Psoas muscle (tissue), 8 donors: ENCODE measurements around the gene RIMS1. TPM values are rescaled to one million over a fixed set of nuclear protein-coding genes. Genes with fewer than 3 reads are reported as not detected.
A peak's percentile ranks its signal among the peaks of the same experiment; 100 is the strongest.

ENCODE experiments used
- ATAC-seq, 4 donors: fragments of 200-7000 bp; cut with Tn5 transposase; one replicate each; pipeline ENCODE4 v1.9.1; 2020; ENCODE audit warnings: moderate library complexity in 3 of 4, mild to moderate bottlenecking in 2 of 4
- DNase-seq, 2 donors: peaks; one replicate each; pipeline ENCODE4 v3.0.0-alpha.2; 2020
- H3K27ac ChIP-seq: fragments of 200-600 bp; one replicate; pipeline ENCODE4 v1.8.0; 2022
- H3K27me3 ChIP-seq, 3 donors: fragments of 200-600 bp in 1 of 3; one replicate each; pipeline versions ENCODE4 v1.6.1 to v1.8.0; 2013 to 2022; ENCODE audit warnings: low read length in 2 of 3, mild to moderate bottlenecking in 2 of 3, moderate library complexity in 1 of 3; ENCODE audit not compliant: insufficient read depth in 3 of 3
- H3K36me3 ChIP-seq, 2 donors: fragments of 200-600 bp in 1 of 2; one replicate each; pipeline versions ENCODE4 v1.6.1 to v1.8.0; 2013 to 2022; ENCODE audit warnings: low read depth in 1 of 2, mild to moderate bottlenecking in 1 of 2, moderate library complexity in 1 of 2; ENCODE audit not compliant: insufficient read depth in 1 of 2
- H3K4me1 ChIP-seq: fragments of 200-600 bp; one replicate; pipeline ENCODE4 v1.8.0; 2022
- H3K4me3 ChIP-seq: fragments of 200-600 bp; one replicate; pipeline ENCODE4 v1.8.0; 2022; ENCODE audit warnings: mild to moderate bottlenecking
- H3K9me3 ChIP-seq: fragments of 200-600 bp; one replicate; pipeline ENCODE4 v1.8.0; 2022
- WGBS, 3 donors: extraction: QIAGEN DNeasy Blood & Tissue Kit; methylation state at CpG; one replicate each; pipeline versions ENCODE4 v1.1.6 to v1.1.7; 2013; 5-methylcytosine and 5-hydroxymethylcytosine counted together
- intact Hi-C, 2 donors: fragments of 100-400 bp; cut with DNase I; formaldehyde crosslinking; loops; one replicate each; pipeline versions ENCODE4 v1.11.0 to v1.14.2; 2022
- polyA plus RNA-seq, 3 donors: library from polyadenylated mRNA; stranded (reverse); fragments of 200-250 nt; gene quantifications; one replicate each; pipeline ENCODE4 v1.2.3, GENCODE V29; 2013
- total RNA-seq, 4 donors: library from RNA; stranded (reverse); fragmentation: NEBNext Ultra II Directional in 2 of 4; extraction: Animal tissue kit (Norgen Biotek cat#: 25700) in 2 of 4; gene quantifications; one replicate each; pipeline versions ENCODE4 v1.2.1 to v1.2.4, GENCODE V29; 2021 to 2023
- TF ChIP-seq, protein P1 (sequence below): fragments of 200-600 bp; IDR thresholded peaks from one replicate; pipeline ENCODE4 v1.8.0; 2022; ENCODE audit warnings: antibody characterized with exemption
- donor health status: healthy with polysubstance abuse.
- donor health status: DM: no; HTN: no; CAD: no; lungs with moderate emphysema.
- donor health status: Bipolar disorder and iron deficiency.
- donor health status: healthy.
- donor health status: DM: yes; HTN: yes; CAD: no.
- donor health status: DM: no; HTN: no; CAD: no.
- donor health status: DM: no; HTN: no; CAD: no.
- donor health status: DM: yes; HTN: yes; CAD: no.

Gene RIMS1
- total and polyA plus RNA-seq, 7 donors, result 0.03 to 2.0 (median 0.22) TPM

DNA sequence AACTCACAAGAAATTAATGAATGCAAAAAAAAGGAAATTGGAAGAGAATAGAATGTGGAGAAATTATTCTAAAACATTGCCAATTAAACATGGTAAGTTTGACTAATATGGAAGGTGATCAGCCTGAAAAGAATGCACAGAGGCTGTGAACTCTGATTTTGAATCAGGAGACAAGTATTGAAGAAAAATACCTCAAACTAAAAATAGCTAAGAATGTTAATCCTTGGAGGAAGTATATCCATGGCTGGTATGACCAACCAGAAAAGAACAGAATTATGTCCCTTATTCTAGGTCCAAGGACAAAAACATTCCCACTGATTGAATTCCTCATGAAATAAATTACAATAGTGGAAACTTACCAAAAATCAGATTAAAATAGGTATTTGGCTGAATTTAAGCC is 7.3 kb upstream of the RIMS1 start:
- Histone ChIP-seq H3K27ac (no peak overlapping the region), H3K4me1 (no peaks in the 10 kb centered on the region), H3K36me3 (no peaks in the 10 kb centered on the region), H3K4me3 (no peak overlapping the region), H3K27me3 (peaks cover 0 to 3% (median 1%) of the 10 kb centered on the region in 3 donors), H3K9me3 (no peaks in the 10 kb centered on the region)
- DNase-seq (no peak), ATAC-seq (no peak)
- intact Hi-C loops, result no loop called here
- TF ChIP-seq, protein P1, sequence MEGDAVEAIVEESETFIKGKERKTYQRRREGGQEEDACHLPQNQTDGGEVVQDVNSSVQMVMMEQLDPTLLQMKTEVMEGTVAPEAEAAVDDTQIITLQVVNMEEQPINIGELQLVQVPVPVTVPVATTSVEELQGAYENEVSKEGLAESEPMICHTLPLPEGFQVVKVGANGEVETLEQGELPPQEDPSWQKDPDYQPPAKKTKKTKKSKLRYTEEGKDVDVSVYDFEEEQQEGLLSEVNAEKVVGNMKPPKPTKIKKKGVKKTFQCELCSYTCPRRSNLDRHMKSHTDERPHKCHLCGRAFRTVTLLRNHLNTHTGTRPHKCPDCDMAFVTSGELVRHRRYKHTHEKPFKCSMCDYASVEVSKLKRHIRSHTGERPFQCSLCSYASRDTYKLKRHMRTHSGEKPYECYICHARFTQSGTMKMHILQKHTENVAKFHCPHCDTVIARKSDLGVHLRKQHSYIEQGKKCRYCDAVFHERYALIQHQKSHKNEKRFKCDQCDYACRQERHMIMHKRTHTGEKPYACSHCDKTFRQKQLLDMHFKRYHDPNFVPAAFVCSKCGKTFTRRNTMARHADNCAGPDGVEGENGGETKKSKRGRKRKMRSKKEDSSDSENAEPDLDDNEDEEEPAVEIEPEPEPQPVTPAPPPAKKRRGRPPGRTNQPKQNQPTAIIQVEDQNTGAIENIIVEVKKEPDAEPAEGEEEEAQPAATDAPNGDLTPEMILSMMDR, result no peak

- 1 to 3% (median 2%) methylated on average over 23 to 29 of the region's 29 CpGs for WGBS, 3 donors
- peak in 1 of 2 donors; percentile 45 for DNase-seq
- H3K27me3 ChIP-seq, result peaks cover 0 to 39% (median 11%) of the 10 kb centered on the region in 3 donors
Measured at GRCh38 chr6:71887006-71887743, 825 bp downstream of the RIMS1 start.

DNA sequence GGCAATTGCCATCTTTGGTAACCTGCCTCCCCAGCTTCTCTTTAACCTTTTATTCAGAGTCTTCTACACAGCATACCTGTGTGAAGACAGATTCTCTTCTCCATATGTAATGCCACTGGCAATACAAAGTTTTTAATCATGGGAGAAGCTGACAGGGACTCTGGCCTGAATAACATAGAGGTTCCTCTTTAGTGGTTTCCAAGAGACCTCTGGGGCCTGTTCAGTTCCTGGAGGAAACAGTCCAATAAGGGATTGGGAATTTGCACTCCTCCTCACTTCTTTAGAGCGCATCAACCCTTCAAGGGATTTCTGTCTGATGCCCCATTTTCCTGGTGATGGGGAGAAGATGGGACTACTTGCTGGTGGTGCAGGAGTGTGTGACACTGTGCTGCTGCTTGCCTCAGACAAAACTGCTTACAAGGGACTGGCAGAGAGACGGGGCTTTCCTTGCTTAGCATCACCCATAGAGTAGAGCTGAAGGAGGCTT is 1.4 kb downstream of the RIMS1 start:
- no peaks in the 10 kb centered on the region for H3K4me1 ChIP-seq
- H3K36me3 ChIP-seq, result no peaks in the 10 kb centered on the region
- TF ChIP-seq, protein P1, result no peak
- no peak overlapping the region for H3K27ac ChIP-seq
- WGBS, 3 donors, result 77 to 88% (median 83%) methylated on average over 2 of the region's 2 CpGs
- no peak overlapping the region for H3K4me3 ChIP-seq
- DNase-seq, result no peak
- intact Hi-C loops, result no loop called here
- peaks cover 0 to 39% (median 11%) of the 10 kb centered on the region in 3 donors for H3K27me3 ChIP-seq
- no peak for ATAC-seq
- H3K9me3 ChIP-seq, result no peaks in the 10 kb centered on the region

More at GRCh38 chr6:71887006-71887743, 825 bp downstream of the RIMS1 start:
- H3K36me3 ChIP-seq, result no peaks in the 10 kb centered on the region
- ATAC-seq, result no peak
- intact Hi-C loops, result no loop called here
- no peaks in the 10 kb centered on the region for H3K4me1 ChIP-seq
- no peak overlapping the region for H3K27ac ChIP-seq
- TF ChIP-seq, protein P1, result no peak
- H3K4me3 ChIP-seq, result peak overlapping the region; percentile 45
- H3K9me3 ChIP-seq, result no peaks in the 10 kb centered on the region

GRCh38 chr6:71888756-71889340 is 2.5 kb downstream of the RIMS1 start:
- Histone ChIP-seq H3K27ac (no peak overlapping the region), H3K4me3 (no peak overlapping the region), H3K27me3 (peaks cover 0 to 39% (median 11%) of the 10 kb centered on the region in 3 donors), H3K36me3 (no peaks in the 10 kb centered on the region), H3K4me1 (no peaks in the 10 kb centered on the region), H3K9me3 (no peaks in the 10 kb centered on the region)
- no peak for ATAC-seq
- no peak for DNase-seq
- WGBS, 3 donors, result 49 to 64% (median 55%) methylated on average over 7 of the region's 7 CpGs
- TF ChIP-seq, protein P1, result no peak
- intact Hi-C loops, result no loop called here
